ENCODE data around the gene RAB27A. TPM values are rescaled to one million over a fixed set of nuclear protein-coding genes. Genes with fewer than 3 reads are reported as not detected.

The RAB27A gene
- polyA plus RNA-seq, 1 of the 3 experiments (the other 2 are of a cell fraction): 9.6 TPM

DNA sequence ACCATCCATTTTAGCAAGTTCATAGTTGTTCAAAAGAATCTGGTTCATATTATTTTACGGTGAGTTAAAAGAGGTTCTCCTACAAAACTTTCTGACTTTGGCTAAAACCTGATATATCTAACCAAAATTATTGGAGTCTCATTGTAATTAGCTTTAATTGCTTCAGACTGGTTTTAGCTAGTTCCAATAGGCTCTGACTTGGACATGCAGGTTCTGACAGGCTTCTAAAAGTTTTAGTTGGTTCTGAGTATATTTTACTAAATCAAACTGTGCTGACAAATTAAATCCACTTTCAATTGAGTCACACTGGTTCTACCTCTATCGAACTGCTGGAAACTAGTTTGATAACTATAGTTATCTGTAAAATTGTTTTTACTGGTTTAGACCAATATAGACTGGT lies 50.7 kb downstream of the RAB27A start:
- Histone ChIP-seq H3K27me3 (ENCODE audit: insufficient read depth) (no peaks in the 10 kb centered on the region), H3K9ac (no peak overlapping the region), H3K9me3 (no peaks in the 10 kb centered on the region), H3K9me2 (no peaks in the 10 kb centered on the region), H4K20me1 (ENCODE audit: insufficient read depth) (no peaks in the 10 kb centered on the region), H3F3A (replicated peaks; ENCODE audit: insufficient read depth) (no peaks in the 10 kb centered on the region), H3K4me2 (no peak overlapping the region), H3K4me1 (ENCODE audit: control insufficient read depth in 1 of 2, insufficient read depth in 2 of 2, low read depth in 1 of 2, low read length in 1 of 2) (no peaks in the 10 kb centered on the region), H3K4me3 (ENCODE audit: low read depth in 2 of 2, low read length in 1 of 2) (no peak overlapping the region), H3K36me3 (replicated peaks in 1 of 2; ENCODE audit: control insufficient read depth in 1 of 2, insufficient read depth in 2 of 2, low read length in 1 of 2) (no peaks in the 10 kb centered on the region), H3K79me2 (ENCODE audit: insufficient read depth) (no peaks in the 10 kb centered on the region), H3K27ac (ENCODE audit: low read depth in 2 of 2, low read length in 1 of 2) (no peak overlapping the region), H2AFZ (ENCODE audit: low read depth) (no peak overlapping the region)
- TF ChIP-seq, protein P1, sequence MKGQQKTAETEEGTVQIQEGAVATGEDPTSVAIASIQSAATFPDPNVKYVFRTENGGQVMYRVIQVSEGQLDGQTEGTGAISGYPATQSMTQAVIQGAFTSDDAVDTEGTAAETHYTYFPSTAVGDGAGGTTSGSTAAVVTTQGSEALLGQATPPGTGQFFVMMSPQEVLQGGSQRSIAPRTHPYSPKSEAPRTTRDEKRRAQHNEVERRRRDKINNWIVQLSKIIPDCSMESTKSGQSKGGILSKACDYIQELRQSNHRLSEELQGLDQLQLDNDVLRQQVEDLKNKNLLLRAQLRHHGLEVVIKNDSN (IDR thresholded peaks at IDR 0.05; ENCODE audit: borderline replicate concordance, low read depth): no peak
- no peak for TF ChIP-seq SIN3A (IDR thresholded peaks at IDR 0.05; ENCODE audit: borderline replicate concordance, low read depth, low read length)
- TF ChIP-seq TCF12 (IDR thresholded peaks at IDR 0.05): no peak
- TF ChIP-seq SMC3 (IDR thresholded peaks at IDR 0.05; ENCODE audit: low read depth, low read length): no peak
- TF ChIP-seq RCOR1 (IDR thresholded peaks at IDR 0.05; ENCODE audit: low read length): no peak
- DNase-seq: no peak
- ChIA-PET CTCF (interaction anchor here (1.1 kb wide), 1 partner anchor 38 kb away, joined by 4 read pairs; no protein-coding TSS in a partner anchor), POLR2A (no interaction called here)
- WGBS (ENCODE audit: low lambda C conversion rate): 91% methylated on average over 2 of the region's 2 CpGs

DNA sequence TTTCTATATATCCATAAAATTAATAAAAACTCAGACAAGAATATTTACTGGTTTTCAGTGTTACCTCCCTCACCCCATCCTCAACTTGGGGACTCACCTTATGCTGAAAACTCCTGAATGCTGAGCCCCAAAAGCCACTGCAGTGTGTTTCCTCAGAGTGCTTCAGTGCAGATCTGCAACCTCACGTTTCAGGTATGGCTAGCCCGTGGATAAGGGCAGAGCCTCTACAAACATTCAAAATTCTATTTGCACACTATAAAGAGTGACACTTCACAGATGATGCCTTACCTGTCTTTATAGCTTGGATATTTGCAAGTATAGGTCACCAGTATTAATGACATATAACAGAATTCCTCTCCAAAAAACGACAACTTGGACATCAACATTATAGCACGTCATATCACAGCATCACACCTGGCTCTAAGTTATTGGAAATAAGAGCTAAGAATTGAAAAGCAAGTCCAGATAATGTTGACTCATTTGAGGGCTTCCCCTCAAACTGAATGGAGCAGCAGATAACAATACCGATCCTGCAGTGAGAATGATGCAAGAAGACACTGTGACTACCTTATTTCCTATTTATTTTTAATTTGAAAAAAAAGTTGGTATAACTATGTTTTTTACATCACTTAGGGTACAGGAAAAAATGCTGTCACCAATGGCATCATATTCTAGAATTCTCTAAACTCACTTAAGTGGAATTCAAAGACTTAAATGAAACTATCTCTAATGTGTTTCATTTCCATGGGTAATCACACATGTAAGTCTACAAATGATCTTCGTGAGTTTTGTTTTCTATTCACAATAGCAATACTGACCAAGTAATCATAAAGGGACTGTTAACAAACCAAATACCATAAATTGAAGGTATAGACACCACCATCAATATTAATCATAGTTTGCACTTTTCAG lies 52.1 kb downstream of the RAB27A start:
- Histone ChIP-seq H3K36me3 (replicated peaks in 1 of 2; ENCODE audit: control insufficient read depth in 1 of 2, insufficient read depth in 2 of 2, low read length in 1 of 2) (no peaks in the 10 kb centered on the region), H3K9ac (no peak overlapping the region), H3K9me2 (no peaks in the 10 kb centered on the region), H3K4me3 (ENCODE audit: low read depth in 2 of 2, low read length in 1 of 2) (no peak overlapping the region), H3K9me3 (no peaks in the 10 kb centered on the region), H2AFZ (ENCODE audit: low read depth) (no peak overlapping the region), H3K27ac (ENCODE audit: low read depth in 2 of 2, low read length in 1 of 2) (no peak overlapping the region), H3K79me2 (ENCODE audit: insufficient read depth) (no peaks in the 10 kb centered on the region), H4K20me1 (ENCODE audit: insufficient read depth) (no peaks in the 10 kb centered on the region), H3K4me1 (ENCODE audit: control insufficient read depth in 1 of 2, insufficient read depth in 2 of 2, low read depth in 1 of 2, low read length in 1 of 2) (no peaks in the 10 kb centered on the region), H3K4me2 (no peak overlapping the region), H3F3A (replicated peaks; ENCODE audit: insufficient read depth) (no peaks in the 10 kb centered on the region), H3K27me3 (ENCODE audit: insufficient read depth) (no peaks in the 10 kb centered on the region)
- TF ChIP-seq POLR2AphosphoS5 (IDR thresholded peaks at IDR 0.05; ENCODE audit: low read depth, low read length) (no peak), SMC3 (IDR thresholded peaks at IDR 0.05; ENCODE audit: low read depth, low read length) (no peak), FOSL2 (IDR thresholded peaks at IDR 0.05; ENCODE audit: borderline replicate concordance, low read depth) (no peak), RFX5 (IDR thresholded peaks at IDR 0.05; ENCODE audit: low read length) (no peak), ELF1 (IDR thresholded peaks at IDR 0.05) (no peak), RAD21 (IDR thresholded peaks at IDR 0.05; ENCODE audit: low read length) (no peak), GATA2 (CRISPR knock-in tag; IDR thresholded peaks at IDR 0.05) (no peak), GABPA (IDR thresholded peaks at IDR 0.05; ENCODE audit: low read depth) (no peak), YY1 (IDR thresholded peaks at IDR 0.05; ENCODE audit: low read depth) (no peak), MXI1 (IDR thresholded peaks at IDR 0.05; ENCODE audit: low read depth, low read length) (no peak), SIN3A (IDR thresholded peaks at IDR 0.05; ENCODE audit: borderline replicate concordance, low read depth, low read length) (no peak), FOXJ3 (CRISPR knock-in tag; IDR thresholded peaks at IDR 0.05) (no peak), RCOR1 (IDR thresholded peaks at IDR 0.05; ENCODE audit: low read length) (no peak), MEF2A (IDR thresholded peaks at IDR 0.05; ENCODE audit: borderline replicate concordance, low read depth) (no peak), RXRA (IDR thresholded peaks at IDR 0.05; ENCODE audit: borderline replicate concordance, low read depth) (no peak), FOXM1 (IDR thresholded peaks at IDR 0.05; ENCODE audit: low read depth) (no peak)
- TF ChIP-seq, protein P2, sequence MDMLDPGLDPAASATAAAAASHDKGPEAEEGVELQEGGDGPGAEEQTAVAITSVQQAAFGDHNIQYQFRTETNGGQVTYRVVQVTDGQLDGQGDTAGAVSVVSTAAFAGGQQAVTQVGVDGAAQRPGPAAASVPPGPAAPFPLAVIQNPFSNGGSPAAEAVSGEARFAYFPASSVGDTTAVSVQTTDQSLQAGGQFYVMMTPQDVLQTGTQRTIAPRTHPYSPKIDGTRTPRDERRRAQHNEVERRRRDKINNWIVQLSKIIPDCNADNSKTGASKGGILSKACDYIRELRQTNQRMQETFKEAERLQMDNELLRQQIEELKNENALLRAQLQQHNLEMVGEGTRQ (IDR thresholded peaks at IDR 0.05; ENCODE audit: borderline replicate concordance, low read depth, low read length): no peak
- TF ChIP-seq, protein P3, sequence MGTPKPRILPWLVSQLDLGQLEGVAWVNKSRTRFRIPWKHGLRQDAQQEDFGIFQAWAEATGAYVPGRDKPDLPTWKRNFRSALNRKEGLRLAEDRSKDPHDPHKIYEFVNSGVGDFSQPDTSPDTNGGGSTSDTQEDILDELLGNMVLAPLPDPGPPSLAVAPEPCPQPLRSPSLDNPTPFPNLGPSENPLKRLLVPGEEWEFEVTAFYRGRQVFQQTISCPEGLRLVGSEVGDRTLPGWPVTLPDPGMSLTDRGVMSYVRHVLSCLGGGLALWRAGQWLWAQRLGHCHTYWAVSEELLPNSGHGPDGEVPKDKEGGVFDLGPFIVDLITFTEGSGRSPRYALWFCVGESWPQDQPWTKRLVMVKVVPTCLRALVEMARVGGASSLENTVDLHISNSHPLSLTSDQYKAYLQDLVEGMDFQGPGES (IDR thresholded peaks at IDR 0.05; ENCODE audit: low read depth, low read length): no peak
- TF ChIP-seq, protein P4, sequence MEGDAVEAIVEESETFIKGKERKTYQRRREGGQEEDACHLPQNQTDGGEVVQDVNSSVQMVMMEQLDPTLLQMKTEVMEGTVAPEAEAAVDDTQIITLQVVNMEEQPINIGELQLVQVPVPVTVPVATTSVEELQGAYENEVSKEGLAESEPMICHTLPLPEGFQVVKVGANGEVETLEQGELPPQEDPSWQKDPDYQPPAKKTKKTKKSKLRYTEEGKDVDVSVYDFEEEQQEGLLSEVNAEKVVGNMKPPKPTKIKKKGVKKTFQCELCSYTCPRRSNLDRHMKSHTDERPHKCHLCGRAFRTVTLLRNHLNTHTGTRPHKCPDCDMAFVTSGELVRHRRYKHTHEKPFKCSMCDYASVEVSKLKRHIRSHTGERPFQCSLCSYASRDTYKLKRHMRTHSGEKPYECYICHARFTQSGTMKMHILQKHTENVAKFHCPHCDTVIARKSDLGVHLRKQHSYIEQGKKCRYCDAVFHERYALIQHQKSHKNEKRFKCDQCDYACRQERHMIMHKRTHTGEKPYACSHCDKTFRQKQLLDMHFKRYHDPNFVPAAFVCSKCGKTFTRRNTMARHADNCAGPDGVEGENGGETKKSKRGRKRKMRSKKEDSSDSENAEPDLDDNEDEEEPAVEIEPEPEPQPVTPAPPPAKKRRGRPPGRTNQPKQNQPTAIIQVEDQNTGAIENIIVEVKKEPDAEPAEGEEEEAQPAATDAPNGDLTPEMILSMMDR (IDR thresholded peaks at IDR 0.05): no peak
- TF ChIP-seq, protein P5, sequence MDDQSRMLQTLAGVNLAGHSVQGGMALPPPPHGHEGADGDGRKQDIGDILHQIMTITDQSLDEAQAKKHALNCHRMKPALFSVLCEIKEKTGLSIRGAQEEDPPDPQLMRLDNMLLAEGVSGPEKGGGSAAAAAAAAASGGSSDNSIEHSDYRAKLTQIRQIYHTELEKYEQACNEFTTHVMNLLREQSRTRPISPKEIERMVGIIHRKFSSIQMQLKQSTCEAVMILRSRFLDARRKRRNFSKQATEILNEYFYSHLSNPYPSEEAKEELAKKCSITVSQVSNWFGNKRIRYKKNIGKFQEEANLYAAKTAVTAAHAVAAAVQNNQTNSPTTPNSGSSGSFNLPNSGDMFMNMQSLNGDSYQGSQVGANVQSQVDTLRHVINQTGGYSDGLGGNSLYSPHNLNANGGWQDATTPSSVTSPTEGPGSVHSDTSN (IDR thresholded peaks at IDR 0.05): no peak
- DNase-seq: no peak
- POLR2A ChIA-PET: no interaction called here
- WGBS (ENCODE audit: low lambda C conversion rate): 92% methylated on average over 6 of the region's 6 CpGs
- CTCF ChIA-PET: interaction anchor here (1.0 to 1.1 kb wide), 2 partner anchors 40 to 87 kb away, joined by 3 to 4 read pairs; no protein-coding TSS in a partner anchor
